Prostate gland (tissue), 2 donors: ENCODE measurements around the gene CRYZ. TPM values are rescaled to one million over a fixed set of nuclear protein-coding genes. Genes with fewer than 3 reads are reported as not detected.
"Not testable (repeated sequence)": the region's sequence is repeated elsewhere in the genome, so short reads cannot be mapped to it uniquely, and the experiment has no call there.

Source experiments
- DNase-seq: peaks from one replicate; pipeline ENCODE4 v3.0.0-alpha.2; 2019; ENCODE audit warnings: low spot score
- H3K27ac ChIP-seq, 2 donors: fragments of 200-600 bp; sonication (generic); 2 replicates each; pipeline ENCODE4 v1.5.1; 2017 to 2019
- H3K27me3 ChIP-seq: fragments of 200-600 bp; sonication (generic); replicated peaks from 2 replicates; pipeline ENCODE4 v1.5.1; 2019; ENCODE audit not compliant: insufficient read depth
- H3K36me3 ChIP-seq, 2 donors: fragments of 200-600 bp; sonication (generic); 1 replicate in 1 of 2; 2 replicates in 1 of 2; pipeline versions ENCODE4 v1.5.1 to v1.8.1; 2017 to 2019
- H3K4me1 ChIP-seq: fragments of 200-600 bp; sonication (generic); replicated peaks from 2 replicates; pipeline ENCODE4 v1.5.1; 2019
- H3K4me3 ChIP-seq, 2 donors: fragments of 200-600 bp; sonication (generic); 2 replicates each; pipeline ENCODE4 v1.5.1; 2017 to 2019
- H3K9me3 ChIP-seq: fragments of 200-600 bp; sonication (generic); 2 replicates; pipeline ENCODE4 v1.5.1; 2017
- CTCF ChIP-seq, 4 experiments: fragments of 200-600 bp in 2 of 4; fragments of 450-650 bp in 2 of 4; sonication (generic) in 2 of 4; IDR thresholded peaks; 1 replicate in 3 of 4; 2 replicates in 1 of 4; pipeline ENCODE4 v1.5.1; 2016 to 2019; ENCODE audit warnings: antibody characterized with exemption in 4 of 4, mild to moderate bottlenecking in 2 of 4, moderate library complexity in 2 of 4
- POLR2A ChIP-seq: fragments of 450-650 bp; IDR thresholded peaks from one replicate; pipeline ENCODE4 v1.6.1; 2016; ENCODE audit warnings: antibody characterized with exemption, mild to moderate bottlenecking
- POLR2AphosphoS5 ChIP-seq: sonication (generic); formaldehyde crosslinking; IDR thresholded peaks from one replicate; pipeline ENCODE4 v1.6.1; 2017; ENCODE audit warnings: antibody characterized with exemption
- WGBS: methylation state at CpG from one replicate; pipeline ENCODE4 v1.1.5; 2018; 5-methylcytosine and 5-hydroxymethylcytosine counted together
- intact Hi-C: fragments of 100-400 bp; cut with DNase I; formaldehyde crosslinking; loops from one replicate; pipeline ENCODE4 v1.14.2; 2022
- total RNA-seq, 2 donors: library from RNA; depleted of rRNA; stranded (reverse); fragments of >200 nt; gene quantifications; one replicate each; pipeline ENCODE4 v1.1.0, GENCODE V29; 2016

CRYZ gene
- total RNA-seq, 2 donors from 2014 or later: 21.2 to 41.9 TPM

- TF ChIP-seq POLR2AphosphoS5 (no peak), CTCF (IDR thresholded peaks at IDR 0.05) (no peak), POLR2A (no peak)
- H3K36me3 ChIP-seq: no peaks in the 10 kb centered on the region
- no peak overlapping the region for H3K4me3 ChIP-seq
- H3K27ac ChIP-seq: no peak overlapping the region
- no peaks in the 10 kb centered on the region for H3K9me3 ChIP-seq
- intact Hi-C loops: no loop called here
- WGBS: 78% methylated on average over 6 of the region's 6 CpGs
- H3K27me3 ChIP-seq: no peaks in the 10 kb centered on the region
- DNase-seq: no peak
- no peaks in the 10 kb centered on the region for H3K4me1 ChIP-seq
Observed at GRCh38 chr1:74674278-74675048, 58.4 kb downstream of the CRYZ start.

GRCh38 chr1:74673351-74674111 is 59.3 kb downstream of the CRYZ start, which contains the start of gene ERICH3:
Gene ERICH3 (minus strand): TSS chr1:74673792. CDS start chr1:74673519, 273 bp downstream.
- intact Hi-C loops: no loop called here
- no peaks in the 10 kb centered on the region for H3K4me1 ChIP-seq
- TF ChIP-seq POLR2AphosphoS5: no peak
- no peaks in the 10 kb centered on the region for H3K36me3 ChIP-seq
- no peak for DNase-seq
- H3K4me3 ChIP-seq: peak within 1 kb of the TSS in 1 of 2 donors; percentile 15
- no peak within 1 kb of the TSS for H3K27ac ChIP-seq
- WGBS: 5% methylated on average over 22 of the region's 44 CpGs
- no peaks in the 10 kb centered on the region for H3K9me3 ChIP-seq
- no peaks in the 10 kb centered on the region for H3K27me3 ChIP-seq

GRCh38 chr1:74670866-74671265 is 62.0 kb downstream of the CRYZ start:
- H3K4me3 ChIP-seq, DNase-seq, H3K27ac ChIP-seq, intact Hi-C loops, H3K36me3 ChIP-seq, H3K9me3 ChIP-seq, H3K4me1 ChIP-seq, H3K27me3 ChIP-seq: not testable (repeated sequence)
- 92% methylated on average over 3 of the region's 3 CpGs for WGBS

Other genes starting within 250 kb of the CRYZ start
- not detected for gene LRRC53, start 220.4 kb downstream of the CRYZ start, total RNA-seq
- 1 to 10 TPM in 1 of 2 donors, not detected in 1; 3.3 TPM for gene ERICH3, start 59.3 kb downstream of the CRYZ start, total RNA-seq
- 10 to 100 TPM; 15.8 to 16.1 TPM for gene TYW3, start 102 bp upstream of the CRYZ start, total RNA-seq